ENCODE measurements around the gene RXFP3.
A peak's percentile ranks its signal among the peaks of the same experiment; 100 is the strongest.

RXFP3 gene

DNA sequence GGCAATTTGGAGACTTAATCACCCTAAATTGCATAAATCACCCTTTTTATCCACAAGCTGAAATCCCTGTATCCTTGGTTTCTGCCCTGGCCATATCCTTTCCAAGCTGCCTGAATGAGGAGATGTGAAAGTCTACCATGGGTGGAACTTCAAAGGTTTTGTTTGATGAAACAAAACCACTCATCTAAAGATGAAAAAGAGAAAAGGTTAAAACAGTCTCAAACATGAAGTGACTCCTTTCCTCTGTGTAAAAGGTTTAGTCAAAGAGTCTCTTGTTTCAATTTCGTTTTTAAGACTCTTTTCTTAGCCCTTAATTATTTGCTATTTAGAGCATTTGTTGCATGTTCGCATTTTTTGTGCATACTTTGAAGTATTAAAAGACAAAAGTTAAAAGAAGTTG is 37.1 kb downstream of the RXFP3 start:
- Histone ChIP-seq H3K36me3 (replicated peaks; ENCODE audit: insufficient read depth, low read length) (no peaks in the 10 kb centered on the region), H2AFZ (ENCODE audit: low read length) (0 out of 2 replicates have a peak overlapping the region, but pooled peaks have one; percentile 1), H3K9ac (ENCODE audit: low read length) (no peak overlapping the region), H3K4me2 (ENCODE audit: low read depth, low read length) (peak overlapping the region; percentile 51), H3F3A (ENCODE audit: insufficient read depth, low read length) (peaks cover 10% of the 10 kb centered on the region; the same call in 1 of the 2 replicates), H4K20me1 (ENCODE audit: insufficient read depth, low read length) (no peaks in the 10 kb centered on the region), H3K4me3 (ENCODE audit: low read length) (peak overlapping the region; percentile 7; the same call in 1 of the 2 replicates), H3K4me1 (ENCODE audit: low read length) (peaks cover 16% of the 10 kb centered on the region), H3K9me3 (replicated peaks; ENCODE audit: insufficient read depth, low read length) (no peaks in the 10 kb centered on the region), H3K79me2 (ENCODE audit: low read length) (no peaks in the 10 kb centered on the region), H3K9me2 (replicated peaks; ENCODE audit: insufficient read depth, low read length) (no peaks in the 10 kb centered on the region), H3K27ac (ENCODE audit: low read length) (peak overlapping the region; percentile 34; the same call in 1 of the 2 replicates), H3K27me3 (replicated peaks; ENCODE audit: insufficient read depth, low read length) (no peaks in the 10 kb centered on the region)
- peak; percentile 61 for DNase-seq
- TF ChIP-seq EZH2 (optimal IDR thresholded peaks at IDR 0.05; ENCODE audit: low read depth, low read length) (no peak), EZH2phosphoT487 (IDR thresholded peaks at IDR 0.05; ENCODE audit: low read length) (no peak)
- TF ChIP-seq, protein P1, sequence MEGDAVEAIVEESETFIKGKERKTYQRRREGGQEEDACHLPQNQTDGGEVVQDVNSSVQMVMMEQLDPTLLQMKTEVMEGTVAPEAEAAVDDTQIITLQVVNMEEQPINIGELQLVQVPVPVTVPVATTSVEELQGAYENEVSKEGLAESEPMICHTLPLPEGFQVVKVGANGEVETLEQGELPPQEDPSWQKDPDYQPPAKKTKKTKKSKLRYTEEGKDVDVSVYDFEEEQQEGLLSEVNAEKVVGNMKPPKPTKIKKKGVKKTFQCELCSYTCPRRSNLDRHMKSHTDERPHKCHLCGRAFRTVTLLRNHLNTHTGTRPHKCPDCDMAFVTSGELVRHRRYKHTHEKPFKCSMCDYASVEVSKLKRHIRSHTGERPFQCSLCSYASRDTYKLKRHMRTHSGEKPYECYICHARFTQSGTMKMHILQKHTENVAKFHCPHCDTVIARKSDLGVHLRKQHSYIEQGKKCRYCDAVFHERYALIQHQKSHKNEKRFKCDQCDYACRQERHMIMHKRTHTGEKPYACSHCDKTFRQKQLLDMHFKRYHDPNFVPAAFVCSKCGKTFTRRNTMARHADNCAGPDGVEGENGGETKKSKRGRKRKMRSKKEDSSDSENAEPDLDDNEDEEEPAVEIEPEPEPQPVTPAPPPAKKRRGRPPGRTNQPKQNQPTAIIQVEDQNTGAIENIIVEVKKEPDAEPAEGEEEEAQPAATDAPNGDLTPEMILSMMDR (IDR thresholded peaks at IDR 0.05; ENCODE audit: low read length) = no peak

DNA sequence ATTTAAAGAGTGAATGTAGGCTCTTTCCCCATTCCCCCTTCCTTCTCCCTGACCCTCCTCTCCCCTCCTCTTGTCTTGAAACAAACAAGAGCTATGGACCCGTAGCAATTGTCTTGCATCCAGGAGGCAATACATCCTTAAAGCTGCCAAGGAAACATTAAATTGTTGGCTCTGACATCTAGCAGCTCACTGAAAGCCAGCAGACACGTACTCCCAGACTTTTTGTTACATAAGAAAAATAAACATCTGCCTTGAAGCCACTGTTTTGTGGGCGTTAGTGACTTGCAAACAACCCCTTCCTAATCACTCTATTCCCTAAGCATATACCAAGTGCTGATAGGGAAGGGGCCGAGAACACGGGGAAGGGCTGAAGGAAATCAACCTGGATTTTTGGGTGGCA is 39.7 kb downstream of the RXFP3 start:
- Histone ChIP-seq H3K36me3 (replicated peaks; ENCODE audit: insufficient read depth, low read length) (no peaks in the 10 kb centered on the region), H3K9me3 (replicated peaks; ENCODE audit: insufficient read depth, low read length) (no peaks in the 10 kb centered on the region), H3K4me3 (ENCODE audit: low read length) (no peak overlapping the region), H3K79me2 (ENCODE audit: low read length) (no peaks in the 10 kb centered on the region), H3F3A (ENCODE audit: insufficient read depth, low read length) (peaks cover 10% of the 10 kb centered on the region; the same call in 1 of the 2 replicates), H3K9me2 (replicated peaks; ENCODE audit: insufficient read depth, low read length) (no peaks in the 10 kb centered on the region), H3K27me3 (replicated peaks; ENCODE audit: insufficient read depth, low read length) (no peaks in the 10 kb centered on the region), H3K4me2 (ENCODE audit: low read depth, low read length) (no peak overlapping the region), H3K9ac (ENCODE audit: low read length) (no peak overlapping the region), H3K27ac (ENCODE audit: low read length) (no peak overlapping the region), H4K20me1 (ENCODE audit: insufficient read depth, low read length) (no peaks in the 10 kb centered on the region), H2AFZ (ENCODE audit: low read length) (no peak overlapping the region), H3K4me1 (ENCODE audit: low read length) (peaks cover 16% of the 10 kb centered on the region)
- no peak for DNase-seq
- no peak for TF ChIP-seq EZH2phosphoT487 (IDR thresholded peaks at IDR 0.05; ENCODE audit: low read length)
- no peak for TF ChIP-seq EZH2 (optimal IDR thresholded peaks at IDR 0.05; ENCODE audit: low read depth, low read length)
- TF ChIP-seq, protein P1 (IDR thresholded peaks at IDR 0.05; ENCODE audit: low read length) = no peak

DNA sequence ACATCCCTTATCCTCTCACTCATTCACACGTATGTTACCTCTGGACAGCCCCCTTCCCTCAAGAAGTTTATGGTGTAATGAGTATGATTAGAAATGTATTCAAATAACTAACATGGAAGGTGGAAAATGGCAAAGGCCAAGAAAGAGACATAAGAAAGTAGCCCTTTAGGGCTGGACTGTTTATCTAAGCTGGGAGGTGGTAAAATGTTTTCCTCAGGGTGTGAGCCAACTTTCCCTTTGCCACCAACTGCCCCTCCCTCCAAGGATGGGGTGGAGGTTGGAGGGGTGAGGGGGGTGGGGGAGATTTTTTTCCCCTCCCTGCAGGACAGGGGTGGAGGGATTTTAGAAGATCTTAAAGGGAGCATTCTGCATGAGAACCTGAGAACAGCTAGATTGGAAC is 40.1 kb downstream of the RXFP3 start:
- Histone ChIP-seq H3K9me2 (replicated peaks; ENCODE audit: insufficient read depth, low read length) (no peaks in the 10 kb centered on the region), H4K20me1 (ENCODE audit: insufficient read depth, low read length) (no peaks in the 10 kb centered on the region), H3K27me3 (replicated peaks; ENCODE audit: insufficient read depth, low read length) (no peaks in the 10 kb centered on the region), H3K36me3 (replicated peaks; ENCODE audit: insufficient read depth, low read length) (no peaks in the 10 kb centered on the region), H3K79me2 (ENCODE audit: low read length) (no peaks in the 10 kb centered on the region), H3F3A (ENCODE audit: insufficient read depth, low read length) (peaks cover 10% of the 10 kb centered on the region; the same call in 1 of the 2 replicates), H3K4me2 (ENCODE audit: low read depth, low read length) (no peak overlapping the region), H3K4me3 (ENCODE audit: low read length) (no peak overlapping the region), H2AFZ (ENCODE audit: low read length) (no peak overlapping the region), H3K9ac (ENCODE audit: low read length) (no peak overlapping the region), H3K4me1 (ENCODE audit: low read length) (peaks cover 16% of the 10 kb centered on the region), H3K27ac (ENCODE audit: low read length) (no peak overlapping the region), H3K9me3 (replicated peaks; ENCODE audit: insufficient read depth, low read length) (no peaks in the 10 kb centered on the region)
- DNase-seq = no peak
- TF ChIP-seq EZH2 (optimal IDR thresholded peaks at IDR 0.05; ENCODE audit: low read depth, low read length) = no peak
- TF ChIP-seq EZH2phosphoT487 (IDR thresholded peaks at IDR 0.05; ENCODE audit: low read length) = no peak
- TF ChIP-seq, protein P1 (IDR thresholded peaks at IDR 0.05; ENCODE audit: low read length) = no peak
